Peyer's patch (tissue), 4 donors: ENCODE results near the gene HECTD2.

Experiments
- POLR2A ChIP-seq, 2 donors: fragments of 450-650 bp; IDR thresholded peaks; one replicate each; pipeline ENCODE4 v1.5.1; 2017; ENCODE audit warnings: antibody characterized with exemption in 2 of 2, mild to moderate bottlenecking in 2 of 2, moderate library complexity in 2 of 2
- TF ChIP-seq, protein P1 (sequence below), 6 experiments: fragments of 450-650 bp in 4 of 6; fragments of 200-600 bp in 2 of 6; sonication (generic) in 1 of 6; IDR thresholded peaks; one replicate each; pipeline ENCODE4 v1.5.1; 2017 to 2019; ENCODE audit warnings: antibody characterized with exemption in 6 of 6, mild to moderate bottlenecking in 3 of 6, moderate library complexity in 1 of 6

DNA sequence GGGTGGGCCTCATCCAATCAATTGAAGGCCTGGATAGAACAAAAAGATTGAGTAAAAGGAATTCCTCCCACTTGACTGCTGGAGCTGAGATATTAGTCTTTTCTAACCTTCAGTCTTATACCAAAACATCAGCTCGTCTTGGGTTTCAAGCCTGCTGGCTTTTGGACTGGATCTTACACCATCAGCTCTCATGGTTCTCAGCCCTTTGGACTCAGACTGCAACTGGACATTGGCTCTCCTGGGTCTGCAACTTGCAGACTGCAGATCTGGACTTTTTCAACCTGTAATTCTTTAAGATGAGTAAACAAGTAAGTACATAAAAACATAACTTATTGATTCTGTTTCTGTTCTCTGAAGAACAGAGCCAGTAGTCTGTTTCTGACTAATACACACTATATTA is 149.0 kb downstream of the HECTD2 start:
- TF ChIP-seq POLR2A (IDR thresholded peaks at IDR 0.05) = no peak
- TF ChIP-seq, protein P1, sequence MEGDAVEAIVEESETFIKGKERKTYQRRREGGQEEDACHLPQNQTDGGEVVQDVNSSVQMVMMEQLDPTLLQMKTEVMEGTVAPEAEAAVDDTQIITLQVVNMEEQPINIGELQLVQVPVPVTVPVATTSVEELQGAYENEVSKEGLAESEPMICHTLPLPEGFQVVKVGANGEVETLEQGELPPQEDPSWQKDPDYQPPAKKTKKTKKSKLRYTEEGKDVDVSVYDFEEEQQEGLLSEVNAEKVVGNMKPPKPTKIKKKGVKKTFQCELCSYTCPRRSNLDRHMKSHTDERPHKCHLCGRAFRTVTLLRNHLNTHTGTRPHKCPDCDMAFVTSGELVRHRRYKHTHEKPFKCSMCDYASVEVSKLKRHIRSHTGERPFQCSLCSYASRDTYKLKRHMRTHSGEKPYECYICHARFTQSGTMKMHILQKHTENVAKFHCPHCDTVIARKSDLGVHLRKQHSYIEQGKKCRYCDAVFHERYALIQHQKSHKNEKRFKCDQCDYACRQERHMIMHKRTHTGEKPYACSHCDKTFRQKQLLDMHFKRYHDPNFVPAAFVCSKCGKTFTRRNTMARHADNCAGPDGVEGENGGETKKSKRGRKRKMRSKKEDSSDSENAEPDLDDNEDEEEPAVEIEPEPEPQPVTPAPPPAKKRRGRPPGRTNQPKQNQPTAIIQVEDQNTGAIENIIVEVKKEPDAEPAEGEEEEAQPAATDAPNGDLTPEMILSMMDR (IDR thresholded peaks at IDR 0.05) = no peak
